Measurements from ENCODE around the gene HERC3. TPM values are rescaled to one million over a fixed set of nuclear protein-coding genes. Genes with fewer than 3 reads are reported as not detected.

HERC3 gene
- 17.4 and 17.6 TPM in 2 replicates for total RNA-seq

DNA sequence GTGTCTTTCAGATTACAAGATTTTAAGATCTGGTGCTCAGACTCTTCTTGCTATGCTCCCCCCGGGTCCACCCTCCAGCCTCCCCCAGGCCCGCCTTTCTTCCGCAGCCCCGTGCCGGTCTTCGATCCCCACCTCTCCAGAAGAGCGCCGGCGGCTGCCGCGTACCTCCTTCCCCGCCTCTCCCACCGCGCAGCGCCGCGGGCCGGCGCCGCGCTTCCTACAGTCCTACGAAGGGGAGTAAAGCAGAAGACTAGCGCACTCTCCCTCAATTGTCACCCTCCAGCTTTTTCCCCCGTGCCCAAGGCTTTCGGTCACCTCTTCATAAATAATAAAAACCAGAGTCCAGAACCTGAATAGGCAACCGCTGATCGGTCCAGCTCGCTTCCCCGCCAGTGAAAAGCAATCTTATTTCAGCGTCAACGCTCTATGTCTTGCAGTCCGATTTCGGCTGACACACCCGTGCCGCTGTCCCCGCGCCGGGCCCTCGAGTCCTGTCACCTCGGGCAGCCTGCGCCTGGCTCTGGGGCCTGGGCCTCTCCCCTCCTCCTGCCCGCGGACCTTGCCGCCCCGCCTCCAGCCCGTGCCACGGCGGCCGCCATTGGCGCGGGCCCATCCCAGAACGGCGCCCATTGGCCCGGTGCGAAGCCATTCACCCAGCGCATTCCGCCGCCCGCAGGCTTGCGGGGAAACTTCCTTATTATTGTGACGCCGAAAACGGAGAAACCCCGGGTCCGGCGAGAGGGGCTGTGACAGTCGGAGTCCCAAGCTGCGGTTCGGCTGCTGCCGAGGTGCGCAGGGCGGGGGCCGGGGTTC lies at the start of gene HERC3:
TSS of gene HERC3 (plus strand) at position 694 of the 813 bp plus-strand sequence. CDS start 13,344 bp downstream, outside the sequence.
- peak; percentile 57 for DNase-seq (ENCODE audit: low read depth, low spot score)

DNA sequence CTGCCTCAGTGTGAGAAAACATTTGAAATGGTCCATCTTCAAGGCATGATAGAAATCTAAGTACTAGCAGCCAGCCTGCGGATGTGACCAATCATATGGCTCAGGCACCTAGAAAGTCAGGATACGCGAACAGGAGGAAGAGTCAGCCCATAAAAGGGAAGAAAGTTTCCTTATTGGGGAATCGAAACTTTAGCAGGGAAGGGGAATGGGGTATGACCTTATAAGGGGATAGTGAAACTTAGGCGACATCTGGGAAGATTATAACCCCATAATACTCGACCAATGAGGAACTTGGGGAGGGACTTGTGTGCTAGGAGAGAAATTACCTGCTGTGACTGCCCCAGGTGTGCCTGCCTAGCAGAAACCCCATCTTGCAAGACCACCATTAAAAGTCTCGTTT lies 42.5 kb upstream of the HERC3 start:
- no peak for DNase-seq (ENCODE audit: low read depth, low spot score)

DNA sequence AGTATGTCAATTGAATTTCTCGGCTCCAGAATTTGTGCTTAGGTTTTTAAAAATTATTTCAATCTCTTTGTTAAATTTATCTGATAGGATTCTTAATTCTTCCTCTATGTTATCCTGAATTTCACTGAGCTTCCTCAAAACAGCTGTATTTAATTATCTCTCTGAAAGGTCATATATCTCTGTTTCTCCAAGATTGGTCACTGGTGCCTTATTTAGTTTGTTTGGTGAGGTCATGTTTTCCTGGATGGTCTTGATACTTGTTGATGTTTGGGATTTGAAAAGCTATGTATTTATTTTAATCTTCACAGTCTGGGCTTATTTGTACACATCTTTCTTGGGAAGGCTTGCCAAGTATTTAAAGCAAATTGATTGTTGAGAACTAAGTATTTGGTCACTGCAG lies 24.7 kb upstream of the HERC3 start:
- no peak for DNase-seq (ENCODE audit: low read depth, low spot score)

DNA sequence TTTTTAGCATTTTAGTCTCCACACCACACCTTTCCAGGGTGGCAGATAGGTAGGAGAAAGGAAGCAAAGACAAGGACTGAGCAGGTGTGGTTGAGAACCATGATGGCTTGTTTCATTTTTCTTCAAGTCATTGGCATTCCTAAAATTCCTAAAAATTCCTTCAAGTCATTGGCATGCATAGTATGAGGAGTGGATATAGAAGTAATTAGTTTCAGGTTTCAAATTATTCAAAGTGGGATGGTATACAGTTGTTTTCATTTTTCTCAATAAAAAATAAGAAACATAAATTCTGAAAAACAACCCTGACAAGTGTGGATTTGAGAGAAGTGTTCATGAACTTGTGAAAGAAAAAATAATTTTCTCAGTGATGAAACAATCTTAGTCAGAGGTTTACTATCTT lies 22.3 kb upstream of the HERC3 start:
- no peak for DNase-seq (ENCODE audit: low read depth, low spot score)

DNA sequence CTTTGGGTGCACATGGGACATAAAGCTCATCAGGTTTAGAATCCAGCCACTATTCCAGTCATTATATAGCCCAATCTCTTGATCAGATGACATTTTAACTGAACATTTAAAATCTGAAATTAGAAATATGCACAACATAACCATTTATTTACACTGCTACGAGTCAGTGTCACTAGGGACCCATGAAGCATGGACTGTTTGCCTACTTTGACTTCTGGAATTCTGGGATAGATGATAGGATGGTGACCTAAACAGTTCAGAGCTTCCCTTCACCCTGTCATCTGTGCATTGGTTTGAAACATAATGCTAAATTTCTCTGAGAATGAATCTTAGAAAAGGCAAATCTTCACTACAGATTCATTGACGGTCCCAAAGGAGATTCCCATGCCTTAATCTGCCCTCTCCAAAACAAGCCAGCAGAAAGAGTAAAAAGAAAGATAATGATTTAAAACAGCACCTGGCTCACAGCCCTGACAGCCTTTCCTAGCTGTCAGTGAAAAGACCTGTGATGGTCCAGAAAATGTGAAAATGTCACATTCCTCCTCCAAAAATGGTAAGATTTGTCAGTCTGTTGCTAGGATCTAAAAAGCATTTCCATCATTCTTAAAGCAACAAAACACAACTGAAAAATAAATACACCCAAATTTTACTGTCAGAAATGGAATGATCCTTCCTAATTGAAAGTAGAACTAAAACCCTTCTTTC lies 18.9 kb upstream of the HERC3 start:
- DNase-seq (ENCODE audit: low read depth, low spot score): no peak

DNA sequence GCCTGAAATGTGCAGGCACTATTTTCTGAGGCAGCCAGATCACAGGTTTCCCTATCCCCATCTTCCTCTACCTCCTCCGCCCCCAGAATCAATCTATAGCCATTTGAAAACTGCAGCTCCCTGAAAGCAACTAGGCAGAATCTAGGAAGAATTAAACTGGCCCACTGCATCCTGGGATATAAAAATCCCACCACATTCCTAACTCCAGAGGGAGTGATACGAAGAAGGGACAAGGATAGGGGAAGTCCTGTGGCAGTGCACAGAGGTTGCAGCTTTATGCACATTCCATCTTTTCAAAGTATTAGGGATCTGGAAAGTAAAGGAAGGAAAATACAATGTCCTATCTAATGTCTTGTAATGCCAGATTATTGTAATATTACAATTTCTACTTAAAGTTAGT lies 18.3 kb upstream of the HERC3 start:
- DNase-seq (ENCODE audit: low read depth, low spot score): no peak

DNA sequence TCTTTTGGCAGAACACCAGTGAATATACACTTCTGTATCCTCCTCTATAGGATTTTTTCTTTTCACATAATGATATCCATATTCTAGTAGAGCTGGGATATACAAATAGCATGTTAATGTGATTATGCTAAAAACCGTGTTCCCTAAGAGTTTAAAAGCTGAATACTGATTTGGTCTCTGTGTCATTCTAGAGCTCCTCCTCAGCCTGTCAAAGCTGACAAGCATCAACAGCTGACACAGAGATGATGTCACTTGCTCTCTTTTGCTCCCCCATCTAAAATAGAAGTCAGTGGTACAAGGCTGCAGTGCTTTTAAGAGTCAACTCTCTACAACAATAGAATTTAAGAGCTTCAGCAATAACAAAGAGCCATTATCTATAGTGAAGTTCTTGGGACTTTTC lies 17.1 kb upstream of the HERC3 start:
- no peak for DNase-seq (ENCODE audit: low read depth, low spot score)

DNA sequence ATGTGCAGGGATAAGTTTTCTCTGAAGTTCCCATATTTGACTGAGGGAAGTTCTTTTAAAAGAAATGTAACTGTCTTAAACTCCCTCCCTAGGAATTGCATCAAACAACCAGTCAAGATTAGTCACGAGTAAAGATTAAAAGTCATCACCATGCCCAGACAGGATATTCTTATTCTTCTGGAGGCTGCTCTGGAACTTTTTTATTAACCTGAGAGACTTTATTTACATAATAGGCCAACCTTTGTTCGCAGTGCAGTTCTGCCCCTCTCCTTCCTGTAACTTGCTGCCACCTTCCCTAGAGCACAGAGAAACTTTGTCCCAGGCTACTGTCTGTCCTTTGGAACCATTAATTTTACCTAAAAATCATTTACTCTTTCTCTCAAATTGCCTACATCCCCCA lies 9.8 kb upstream of the HERC3 start:
- DNase-seq (ENCODE audit: low read depth, low spot score): no peak

DNA sequence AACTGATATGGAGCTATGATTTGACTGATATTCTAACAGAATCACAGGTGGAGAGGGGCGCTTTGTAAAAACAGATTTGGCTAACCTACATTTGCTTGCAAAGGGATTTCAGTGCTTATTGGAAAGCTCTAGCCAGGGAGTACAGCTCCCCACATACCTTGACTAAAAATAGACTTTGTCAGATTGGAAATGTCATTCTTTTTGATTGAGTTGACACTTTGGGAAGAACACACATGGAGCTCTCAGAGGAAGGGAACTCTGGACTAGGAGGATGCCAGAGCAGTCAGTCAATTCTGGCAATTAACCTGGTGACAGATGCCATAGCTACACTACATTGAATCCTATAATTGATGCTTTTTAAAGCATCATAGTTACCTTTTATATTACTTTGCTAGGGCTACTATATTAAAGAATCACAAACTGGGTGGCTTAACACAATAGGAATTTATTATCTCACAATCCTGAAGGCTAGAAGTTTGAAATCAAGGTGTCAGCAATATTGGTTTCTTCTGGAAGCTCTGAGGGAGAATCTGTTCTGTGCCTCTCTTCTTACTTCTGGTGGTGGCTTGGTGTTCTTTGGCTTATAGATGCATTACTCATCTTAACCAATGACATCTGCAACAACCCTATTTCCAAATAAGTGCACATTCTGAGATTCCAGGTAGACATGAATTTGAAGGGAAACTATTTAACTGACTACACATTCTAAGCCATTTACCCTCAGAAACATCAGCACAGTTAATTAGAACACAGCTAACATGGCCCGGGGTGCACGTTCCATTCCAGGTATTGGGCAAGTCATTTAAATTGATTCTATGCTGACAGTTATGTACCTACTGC lies 8.4 kb upstream of the HERC3 start:
- no peak for DNase-seq (ENCODE audit: low read depth, low spot score)

DNA sequence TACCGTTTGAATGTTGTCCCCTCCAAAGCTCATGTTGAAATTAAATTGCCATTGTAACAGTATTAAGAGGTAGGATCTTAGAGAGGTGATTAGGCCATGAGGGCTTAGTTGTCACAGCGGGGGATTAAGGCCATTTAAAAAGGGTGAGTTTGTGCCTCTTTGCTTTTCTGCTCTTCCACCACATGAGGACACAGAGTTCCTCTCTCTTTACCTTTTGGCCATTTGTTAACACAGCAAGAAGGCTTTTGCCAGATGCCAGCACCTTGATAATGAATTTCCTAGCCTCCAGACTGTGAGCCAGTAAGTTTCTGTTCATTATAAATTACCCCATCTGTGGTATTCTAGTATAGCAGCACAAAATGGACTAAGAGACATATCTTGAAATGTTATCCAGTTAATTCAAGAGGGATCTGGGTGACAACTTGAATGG lies 7.8 kb upstream of the HERC3 start:
- DNase-seq (ENCODE audit: low read depth, low spot score): no peak

DNA sequence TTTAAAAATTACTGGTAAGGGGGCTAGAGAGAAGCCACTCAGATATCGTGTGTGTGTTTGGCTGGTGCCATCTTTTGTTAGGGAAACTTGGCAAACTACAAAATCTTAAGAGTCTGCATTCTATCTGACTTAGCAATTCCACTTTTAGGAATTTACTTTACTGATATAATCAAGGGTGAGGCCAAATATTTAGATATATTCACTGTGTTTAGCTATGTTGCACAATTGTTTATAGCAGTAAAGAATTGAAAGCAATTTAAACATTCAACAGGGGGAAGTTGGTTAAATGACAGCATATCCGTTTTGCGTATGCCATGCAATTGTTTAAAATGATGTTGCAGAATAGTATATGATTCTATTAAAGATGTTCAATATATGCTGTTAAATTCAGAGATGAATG lies 6.4 kb upstream of the HERC3 start:
- DNase-seq (ENCODE audit: low read depth, low spot score): no peak

DNA sequence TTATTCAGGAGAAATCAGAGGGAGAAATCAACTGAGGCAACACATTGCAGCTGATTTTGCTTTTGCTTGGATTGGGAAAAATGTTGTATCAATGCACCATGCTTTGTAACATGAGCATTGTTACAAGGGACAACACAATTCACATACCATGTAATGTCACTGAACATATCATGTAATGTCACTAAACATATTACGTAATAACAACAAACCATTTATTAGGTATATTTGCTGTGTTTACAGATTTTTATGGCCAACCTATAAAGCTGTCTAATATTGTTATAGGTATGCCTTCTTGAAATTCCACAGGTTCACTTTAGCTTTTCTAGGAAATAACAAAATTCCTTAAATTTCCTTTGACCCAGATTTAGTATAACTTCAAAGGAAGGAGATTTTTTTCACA lies 5.0 kb upstream of the HERC3 start:
- DNase-seq (ENCODE audit: low read depth, low spot score): no peak

DNA sequence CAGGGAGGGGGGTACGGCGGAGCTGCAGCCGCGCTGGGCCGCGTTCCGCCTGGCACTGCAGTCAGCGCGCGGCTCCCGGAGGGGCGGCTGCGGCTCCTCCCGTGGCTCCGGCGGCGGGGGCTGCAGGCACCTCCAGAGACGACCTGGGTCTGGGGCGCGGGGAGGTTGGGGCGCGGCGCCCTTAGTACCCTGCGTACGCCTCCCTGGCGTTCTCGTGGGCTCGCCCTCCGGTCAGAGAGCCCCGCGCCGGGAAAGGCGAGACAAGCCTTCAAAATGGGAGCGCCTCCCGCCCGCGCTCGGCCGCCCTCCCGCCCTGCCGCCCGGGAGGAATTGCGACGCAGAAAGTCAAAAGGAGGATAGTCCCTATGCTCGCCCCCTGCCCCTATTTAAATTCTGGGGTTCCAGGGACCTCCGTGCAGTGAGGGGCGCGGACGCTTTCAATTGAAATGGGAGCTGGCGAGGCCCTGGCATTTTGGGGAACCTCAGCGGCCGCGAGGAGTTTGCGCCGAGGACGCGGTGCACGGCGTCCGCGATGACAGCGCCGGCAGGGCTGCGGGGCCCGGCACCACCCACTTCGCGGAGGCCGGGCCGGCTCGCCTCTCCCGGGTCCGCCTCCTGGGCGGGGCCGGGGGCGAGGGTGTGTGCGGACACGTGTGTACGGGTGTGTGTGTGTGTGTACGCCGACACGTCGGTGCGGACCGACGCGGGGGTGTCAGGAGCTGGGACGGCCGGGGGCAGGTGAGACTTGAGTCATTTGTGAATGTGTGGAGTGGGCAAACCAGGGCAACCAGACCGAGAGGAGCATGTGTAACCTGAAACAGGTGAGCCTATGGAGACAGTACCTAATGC lies 544 bp downstream of the HERC3 start:
- no peak for DNase-seq (ENCODE audit: low read depth, low spot score)

DNA sequence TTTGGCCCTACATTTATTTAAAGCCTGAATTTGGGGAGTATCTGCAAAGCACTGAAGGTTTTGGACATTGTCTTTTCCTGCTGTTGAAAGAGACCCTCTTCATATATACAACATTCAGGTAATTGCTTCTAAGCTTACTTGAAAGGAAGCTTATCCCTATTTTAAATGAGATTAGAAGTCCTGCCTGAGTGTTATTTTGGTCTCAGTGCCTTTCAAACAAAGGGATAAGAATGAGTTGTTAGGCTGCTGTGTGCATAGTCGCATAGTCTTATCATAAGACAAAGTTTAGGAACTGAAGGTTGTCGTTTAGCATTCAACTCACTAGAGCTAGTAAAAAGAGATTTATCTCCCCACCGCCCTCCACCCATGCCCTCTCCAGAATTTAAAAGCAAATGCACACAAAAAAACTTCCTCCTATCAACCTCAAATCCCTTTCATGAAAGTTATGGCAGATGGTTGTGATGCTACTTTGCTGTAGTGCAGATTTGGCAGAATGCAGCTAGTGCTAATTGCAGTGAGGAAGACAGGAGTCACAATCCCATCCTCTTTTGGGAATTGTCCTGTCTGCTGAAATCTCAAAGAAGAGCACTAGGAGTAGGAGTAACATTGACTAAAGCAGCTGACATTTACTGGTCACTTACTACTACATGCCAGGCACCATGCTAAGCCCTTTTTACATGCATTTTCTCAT lies 5.8 kb downstream of the HERC3 start:
- DNase-seq (ENCODE audit: low read depth, low spot score): no peak

DNA sequence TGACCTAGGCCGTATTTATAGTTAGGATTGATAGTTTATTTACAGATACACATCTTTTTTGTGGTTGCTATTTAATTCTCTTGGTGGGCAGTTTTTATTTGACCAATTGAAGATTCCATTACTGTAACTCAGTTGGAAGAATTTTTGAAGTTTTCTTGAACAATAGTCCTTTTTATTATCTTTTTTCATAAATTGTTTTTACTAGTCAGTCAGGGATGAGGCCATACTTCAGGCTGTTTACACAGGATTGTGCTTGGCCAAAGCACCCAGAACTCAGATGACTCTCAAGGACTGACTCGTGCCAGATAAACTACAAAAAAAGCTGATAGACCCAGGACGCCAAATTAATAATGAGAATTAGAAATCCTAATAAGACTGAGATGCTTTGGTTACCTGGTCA lies 7.0 kb downstream of the HERC3 start:
- no peak for DNase-seq (ENCODE audit: low read depth, low spot score)

DNA sequence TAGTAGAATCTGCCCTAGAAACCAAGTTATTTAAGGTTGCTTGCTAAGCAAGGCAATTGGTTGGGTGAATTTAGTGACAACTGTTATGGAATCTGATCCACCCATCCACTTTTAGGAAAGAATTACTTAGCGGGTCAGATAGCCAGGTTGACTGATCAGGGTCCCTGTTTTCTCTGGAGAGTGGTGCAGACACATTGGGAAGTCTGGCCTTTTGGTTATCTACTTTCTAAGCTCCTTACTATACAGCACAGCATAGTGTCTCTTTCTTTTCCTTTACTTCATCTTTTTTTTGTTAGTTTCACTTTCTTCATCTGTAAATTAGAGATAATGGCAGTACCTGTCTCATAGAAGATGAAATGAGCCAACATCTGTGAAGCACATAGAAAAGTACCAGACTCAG lies 7.4 kb downstream of the HERC3 start:
- DNase-seq (ENCODE audit: low read depth, low spot score): no peak

DNA sequence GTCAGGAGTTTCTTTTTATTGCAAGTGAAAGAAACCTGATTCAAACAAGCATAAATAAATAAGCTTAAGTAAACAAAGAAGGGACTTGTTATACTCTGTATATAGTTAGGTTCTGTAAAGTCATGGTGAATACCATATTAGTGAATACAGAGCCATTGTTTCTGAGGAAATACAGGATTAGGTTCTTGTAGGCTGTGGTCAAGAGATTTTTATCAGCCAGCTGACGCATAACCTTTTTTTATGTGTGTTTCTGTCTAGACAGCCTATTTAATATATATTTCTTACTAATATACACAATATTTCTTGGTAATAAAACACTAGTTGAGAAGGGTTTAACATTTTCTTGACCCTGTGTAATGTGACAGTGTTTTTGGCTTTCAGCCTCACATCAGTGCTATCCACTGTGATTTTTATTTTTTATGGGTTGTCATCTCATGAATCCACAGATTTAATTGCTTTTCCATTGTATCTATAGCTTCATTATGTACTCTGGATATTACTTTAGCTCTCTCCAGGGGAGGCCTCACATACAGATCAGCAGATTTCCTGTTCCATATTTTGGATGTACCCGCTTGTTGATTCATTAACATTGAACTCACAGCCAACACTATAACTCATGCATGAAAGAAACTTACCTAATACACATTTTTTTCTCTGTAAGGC lies 8.0 kb downstream of the HERC3 start:
- DNase-seq (ENCODE audit: low read depth, low spot score): peak; percentile 60

DNA sequence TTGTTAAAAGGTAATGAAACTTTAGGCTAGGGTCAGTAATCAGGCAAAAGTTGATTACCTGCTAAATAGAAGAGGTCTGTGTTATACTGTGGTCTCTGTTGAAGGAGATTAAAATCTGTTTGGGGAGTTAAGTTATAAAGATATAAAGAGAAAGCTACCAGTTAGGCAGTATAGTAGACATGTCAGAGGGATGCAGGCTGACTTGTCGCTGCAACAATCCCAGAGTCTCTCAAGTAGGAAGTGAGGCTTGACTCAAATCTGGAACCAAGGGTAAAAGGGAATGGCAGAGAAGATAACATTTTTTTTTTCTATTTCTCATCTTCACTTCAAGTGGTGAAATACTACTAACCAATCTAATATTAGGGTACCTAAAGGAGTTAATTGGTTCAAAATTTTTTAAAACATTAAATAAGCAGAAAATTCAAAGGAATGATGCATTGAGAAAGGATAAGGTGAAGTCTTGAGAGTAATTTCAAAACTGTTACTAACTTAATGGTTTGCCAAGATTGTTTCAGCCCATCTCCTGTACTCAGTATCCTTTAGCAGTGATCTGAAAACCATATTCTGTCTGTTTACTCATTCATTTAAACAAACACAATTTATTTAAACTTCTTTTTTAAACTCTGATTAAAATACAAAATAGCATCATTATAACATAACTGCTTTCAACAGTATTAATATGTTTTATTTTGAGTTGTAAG lies 12.8 kb downstream of the HERC3 start:
- DNase-seq (ENCODE audit: low read depth, low spot score): no peak

DNA sequence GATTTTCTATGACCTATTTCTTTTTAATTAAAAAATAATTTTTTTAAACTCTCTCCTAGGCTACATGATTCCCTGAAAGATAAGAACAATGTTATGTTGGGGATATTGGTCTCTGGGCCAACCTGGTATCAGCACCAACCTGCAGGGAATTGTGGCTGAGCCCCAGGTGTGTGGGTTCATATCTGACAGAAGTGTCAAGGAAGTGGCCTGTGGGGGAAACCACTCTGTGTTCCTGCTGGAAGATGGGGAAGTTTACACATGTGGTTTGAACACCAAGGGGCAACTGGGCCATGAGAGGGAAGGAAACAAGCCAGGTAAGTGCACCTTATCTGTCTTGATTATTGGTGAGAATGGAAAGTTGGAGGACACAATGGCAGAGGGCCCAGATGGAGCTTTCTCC lies 13.5 kb downstream of the HERC3 start:
- no peak for DNase-seq (ENCODE audit: low read depth, low spot score)

Measured in pulmonary artery endothelial cell (primary cell).